Colonic mucosa (tissue), 4 donors: ENCODE results near the gene TCF4. TPM values are rescaled to one million over a fixed set of nuclear protein-coding genes. Genes with fewer than 3 reads are reported as not detected.

Source experiments
- DNase-seq: peaks from one replicate; pipeline ENCODE4 v3.0.0-alpha.2; 2020
- H3K27ac ChIP-seq: fragments of 200-600 bp; one replicate; pipeline ENCODE4 v1.8.0; 2021
- H3K27me3 ChIP-seq: fragments of 200-600 bp; one replicate; pipeline ENCODE4 v1.8.0; 2021
- H3K36me3 ChIP-seq: fragments of 200-600 bp; one replicate; pipeline ENCODE4 v1.8.0; 2021
- H3K4me1 ChIP-seq: fragments of 200-600 bp; one replicate; pipeline ENCODE4 v1.8.0; 2021; ENCODE audit warnings: mild to moderate bottlenecking
- H3K4me3 ChIP-seq: fragments of 200-600 bp; one replicate; pipeline ENCODE4 v1.8.0; 2021
- H3K9ac ChIP-seq, 2 donors: one replicate each; pipeline ENCODE4 v1.7.0; 2013; ENCODE audit warnings: control low read depth in 2 of 2, low read depth in 2 of 2, low read length in 2 of 2
- H3K9me3 ChIP-seq: fragments of 200-600 bp; one replicate; pipeline ENCODE4 v1.8.0; 2021
- intact Hi-C: fragments of 100-400 bp; cut with DNase I; formaldehyde crosslinking; loops from one replicate; pipeline ENCODE4 v1.14.1; 2022
- total RNA-seq, 2 donors: library from RNA; stranded (reverse); fragmentation: NEBNext Ultra II Directional in 1 of 2; extraction: Animal tissue kit (Norgen Biotek cat#: 25700) in 1 of 2; gene quantifications; one replicate each; pipeline ENCODE4 v1.2.1, GENCODE V29; 2021
- TF ChIP-seq, protein P1 (sequence below): fragments of 200-600 bp; IDR thresholded peaks from one replicate; pipeline ENCODE4 v1.8.0; 2022; ENCODE audit warnings: antibody characterized with exemption, mild to moderate bottlenecking
- donor health status: healthy.
- donor health status: DM: no; HTN: no; CAD: no.
- donor health status: DM: no; HTN: no; CAD: no.

TCF4 gene
- total RNA-seq, 2 donors from 2014 or later: 9.8 to 29.0 TPM

DNA sequence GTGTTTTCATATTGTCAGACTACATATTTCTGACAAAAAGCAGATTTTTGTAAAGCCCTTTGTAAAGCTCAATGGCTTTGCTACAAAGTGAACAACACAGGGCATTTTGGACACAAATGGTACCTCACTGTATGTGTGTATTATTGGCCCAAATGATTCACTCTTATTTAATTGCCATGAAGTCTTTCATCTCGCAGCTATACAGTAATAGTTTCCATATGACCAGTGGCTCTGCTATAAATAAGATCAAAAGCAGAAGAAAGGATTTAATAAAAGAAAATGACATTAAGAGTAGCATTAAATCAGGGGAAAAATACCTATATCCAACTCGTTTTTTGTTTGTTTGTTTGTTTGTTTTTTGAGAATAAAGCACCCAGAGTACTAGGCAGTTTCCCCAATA is 344.7 kb downstream of the TCF4 start:
- Histone ChIP-seq H3K27me3 (no peaks in the 10 kb centered on the region), H3K9ac (no peak overlapping the region), H3K4me1 (no peaks in the 10 kb centered on the region), H3K9me3 (no peaks in the 10 kb centered on the region), H3K27ac (peak overlapping the region; percentile 49), H3K4me3 (no peak overlapping the region), H3K36me3 (no peaks in the 10 kb centered on the region)
- TF ChIP-seq, protein P1, sequence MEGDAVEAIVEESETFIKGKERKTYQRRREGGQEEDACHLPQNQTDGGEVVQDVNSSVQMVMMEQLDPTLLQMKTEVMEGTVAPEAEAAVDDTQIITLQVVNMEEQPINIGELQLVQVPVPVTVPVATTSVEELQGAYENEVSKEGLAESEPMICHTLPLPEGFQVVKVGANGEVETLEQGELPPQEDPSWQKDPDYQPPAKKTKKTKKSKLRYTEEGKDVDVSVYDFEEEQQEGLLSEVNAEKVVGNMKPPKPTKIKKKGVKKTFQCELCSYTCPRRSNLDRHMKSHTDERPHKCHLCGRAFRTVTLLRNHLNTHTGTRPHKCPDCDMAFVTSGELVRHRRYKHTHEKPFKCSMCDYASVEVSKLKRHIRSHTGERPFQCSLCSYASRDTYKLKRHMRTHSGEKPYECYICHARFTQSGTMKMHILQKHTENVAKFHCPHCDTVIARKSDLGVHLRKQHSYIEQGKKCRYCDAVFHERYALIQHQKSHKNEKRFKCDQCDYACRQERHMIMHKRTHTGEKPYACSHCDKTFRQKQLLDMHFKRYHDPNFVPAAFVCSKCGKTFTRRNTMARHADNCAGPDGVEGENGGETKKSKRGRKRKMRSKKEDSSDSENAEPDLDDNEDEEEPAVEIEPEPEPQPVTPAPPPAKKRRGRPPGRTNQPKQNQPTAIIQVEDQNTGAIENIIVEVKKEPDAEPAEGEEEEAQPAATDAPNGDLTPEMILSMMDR: no peak
- no peak for DNase-seq
- intact Hi-C loops: no loop called here

DNA sequence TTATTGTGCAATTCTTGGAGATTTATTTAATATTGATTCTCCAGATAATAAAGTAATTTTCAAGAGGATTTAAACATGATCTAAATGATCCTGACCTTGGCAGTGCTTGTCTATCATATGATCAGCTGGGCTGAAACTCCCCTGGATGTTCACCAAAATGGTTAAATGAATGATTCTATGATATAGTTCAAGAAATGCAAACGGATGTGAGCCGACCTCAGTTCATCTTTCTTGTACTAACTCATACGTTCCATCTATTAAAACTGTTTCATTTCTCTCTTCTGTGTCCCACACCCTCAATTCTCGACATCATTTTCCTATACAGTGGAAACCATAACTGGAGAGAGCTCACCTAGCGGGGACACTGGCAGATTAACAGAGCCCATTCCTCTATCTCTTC is 347.0 kb downstream of the TCF4 start:
- Histone ChIP-seq H3K27me3 (no peaks in the 10 kb centered on the region), H3K9me3 (no peaks in the 10 kb centered on the region), H3K36me3 (no peaks in the 10 kb centered on the region), H3K9ac (no peak overlapping the region), H3K27ac (no peak overlapping the region), H3K4me1 (no peaks in the 10 kb centered on the region), H3K4me3 (no peak overlapping the region)
- DNase-seq: no peak
- TF ChIP-seq, protein P1: no peak
- intact Hi-C loops: no loop called here

DNA sequence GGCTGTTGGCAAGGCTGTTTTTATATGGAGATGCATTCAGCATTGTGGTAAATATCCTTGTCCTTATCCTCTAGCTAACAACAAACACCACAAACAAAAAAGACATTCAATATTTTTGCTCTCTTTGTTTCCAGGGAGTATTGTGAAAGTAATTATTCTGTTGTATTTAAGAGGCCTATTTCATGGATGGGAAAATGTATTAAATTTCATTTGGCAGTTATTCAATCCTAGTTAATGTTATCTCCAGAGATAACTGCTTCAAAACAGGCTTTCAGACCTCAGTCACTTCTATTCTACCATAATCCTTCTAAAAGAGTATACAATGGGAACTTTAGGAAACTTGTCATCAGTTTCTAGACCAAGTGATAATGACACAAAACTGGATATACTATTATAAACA is 348.3 kb downstream of the TCF4 start:
- Histone ChIP-seq H3K36me3 (no peaks in the 10 kb centered on the region), H3K27ac (no peak overlapping the region), H3K4me1 (no peaks in the 10 kb centered on the region), H3K9me3 (no peaks in the 10 kb centered on the region), H3K9ac (no peak overlapping the region), H3K4me3 (no peak overlapping the region), H3K27me3 (no peaks in the 10 kb centered on the region)
- no peak for DNase-seq
- TF ChIP-seq, protein P1: no peak
- intact Hi-C loops: loop anchor here (10.0 kb wide), 2 partner anchors 175 to 335 kb away; no protein-coding TSS in a partner anchor

DNA sequence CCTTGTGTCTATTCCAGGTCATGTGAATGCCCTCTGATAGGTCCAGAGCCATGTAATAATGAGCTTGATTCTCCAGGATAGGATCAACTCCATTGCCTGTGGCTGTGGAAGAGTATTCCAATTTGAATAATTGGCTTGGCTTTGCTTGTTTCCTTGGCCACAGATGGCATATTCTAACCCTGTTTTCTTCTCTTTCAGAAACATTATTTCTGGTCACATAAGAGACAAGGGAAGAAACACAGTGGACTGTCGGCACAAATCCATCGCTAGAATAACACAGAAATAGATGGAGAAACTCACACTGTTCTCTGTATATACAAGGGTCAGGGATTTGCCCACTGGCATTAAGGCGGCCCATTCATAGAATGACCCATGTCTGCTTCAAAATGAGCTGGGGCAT is 350.3 kb downstream of the TCF4 start:
- Histone ChIP-seq H3K9me3 (no peaks in the 10 kb centered on the region), H3K27me3 (no peaks in the 10 kb centered on the region), H3K9ac (no peak overlapping the region), H3K4me1 (no peaks in the 10 kb centered on the region), H3K4me3 (no peak overlapping the region), H3K36me3 (no peaks in the 10 kb centered on the region), H3K27ac (no peak overlapping the region)
- intact Hi-C loops: loop anchor here (10.0 kb wide), 2 partner anchors 177 to 337 kb away; no protein-coding TSS in a partner anchor
- TF ChIP-seq, protein P1: no peak
- DNase-seq: no peak

DNA sequence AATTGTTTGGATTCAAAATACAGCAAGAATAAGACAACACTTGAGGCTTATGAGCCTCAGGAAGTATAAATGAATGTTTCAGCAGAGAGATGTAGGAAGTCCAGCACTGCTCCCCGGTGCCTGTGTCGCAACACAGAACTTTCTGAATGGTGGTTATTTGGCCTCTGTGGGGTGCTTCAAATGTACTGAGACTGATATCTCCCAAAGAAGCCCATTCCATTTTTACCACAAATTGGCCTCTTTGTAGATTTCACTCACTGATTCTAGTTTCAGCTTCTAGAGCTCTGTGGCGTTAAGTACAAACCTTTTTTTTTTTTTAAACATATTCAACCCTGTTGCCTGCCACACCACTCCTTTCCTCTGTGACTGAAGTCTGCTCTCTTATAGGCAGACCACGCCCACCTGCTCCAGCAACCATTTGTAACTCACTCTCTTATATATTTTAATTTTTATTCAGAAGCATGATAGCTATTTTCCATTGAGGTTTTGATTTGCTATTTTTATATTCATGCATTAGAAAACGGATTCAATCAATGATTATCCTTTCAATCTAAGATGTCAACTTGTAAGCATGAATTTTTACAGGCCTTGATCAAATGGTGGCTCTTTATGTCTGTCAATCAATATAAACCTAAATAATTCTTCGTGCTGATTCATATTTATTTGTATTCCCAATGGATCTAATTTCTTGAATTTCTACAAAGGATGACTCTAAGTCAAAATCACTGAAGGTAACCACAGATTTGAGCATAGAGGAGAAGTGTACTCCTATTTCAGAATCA is 351.7 kb downstream of the TCF4 start:
- intact Hi-C loops: loop anchor here (10.0 kb wide), 2 partner anchors 178 to 338 kb away; no protein-coding TSS in a partner anchor
- H3K9me3 ChIP-seq: no peaks in the 10 kb centered on the region
- H3K4me1 ChIP-seq: no peaks in the 10 kb centered on the region
- H3K36me3 ChIP-seq: no peaks in the 10 kb centered on the region
- H3K27ac ChIP-seq: no peak overlapping the region
- TF ChIP-seq, protein P1: no peak
- DNase-seq: no peak
- no peak overlapping the region for H3K4me3 ChIP-seq
- no peak overlapping the region for H3K9ac ChIP-seq
- no peaks in the 10 kb centered on the region for H3K27me3 ChIP-seq
